Heart left ventricle (tissue), 13 donors: ENCODE results near the gene ALPI.

Experiments
- POLR2A ChIP-seq, 2 donors: fragments of 450-650 bp; IDR thresholded peaks; one replicate each; pipeline ENCODE4 v1.6.1; 2017; ENCODE audit warnings: antibody characterized with exemption in 2 of 2, mild to moderate bottlenecking in 2 of 2, moderate library complexity in 2 of 2
- TF ChIP-seq, protein P1 (sequence below), 12 donors: fragments of 200-600 bp; sonication (generic) in 4 of 12; IDR thresholded peaks; one replicate each; pipeline versions ENCODE4 v1.5.0 to v1.8.0; 2018 to 2022; ENCODE audit warnings: antibody characterized with exemption in 12 of 12, mild to moderate bottlenecking in 5 of 12
- donor health status: ischemic (EF 13 %, LVEDD 7.1; RV severe dilation, severe dysfunction).
- donor health status: DM: no; HTN: yes; CAD: no.
- donor health status: DM: no; HTN: no; CAD: no.
- donor health status: ischemic (EF 25% LVEDD 6.9; RV normal size, moderate dysfunction).
- donor health status: ischemic (EF 25% LVEDD 5.7; RV mildly dilated, moderate dysfunction).
- donor health status: ischemic (EF 35%, LVEDD 5.7; RV mildly dilated, moderate dysfunction).
- donor health status: nonischemic (EF 11% LVEDD 7.7; RV severe dilation, severe dysfunction).
- donor health status: DM: yes; HTN: yes; CAD: no.
- donor health status: PGD.
- donor health status: ischemic (EF 29% LVEDD 5.4; RV normal size, mild dysfunction).
- donor health status: nonischemic (EF 23%, LVEDD 6.1; RV moderate dilation, normal function).

DNA sequence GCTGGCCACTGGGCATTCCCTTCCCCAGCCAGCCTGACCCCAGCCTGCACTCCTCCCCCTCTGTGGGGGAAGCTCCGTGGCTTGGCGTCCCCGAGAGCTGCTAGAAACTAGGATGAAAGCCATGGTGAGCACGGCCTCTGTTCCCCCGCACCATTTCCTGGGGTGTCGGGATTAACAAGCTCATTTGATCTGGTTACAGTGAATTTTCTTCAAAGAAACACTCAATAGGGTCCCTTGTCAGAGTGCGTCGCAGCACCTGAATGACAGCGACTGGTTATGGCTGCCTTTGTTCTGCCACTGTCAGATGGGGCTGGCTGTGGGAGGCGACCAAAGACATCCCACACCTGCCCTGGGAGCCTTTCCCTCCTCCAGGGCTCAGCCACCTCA lies 7.7 kb upstream of the ALPI start:
- TF ChIP-seq POLR2A (IDR thresholded peaks at IDR 0.05) = no peak
- TF ChIP-seq, protein P1, sequence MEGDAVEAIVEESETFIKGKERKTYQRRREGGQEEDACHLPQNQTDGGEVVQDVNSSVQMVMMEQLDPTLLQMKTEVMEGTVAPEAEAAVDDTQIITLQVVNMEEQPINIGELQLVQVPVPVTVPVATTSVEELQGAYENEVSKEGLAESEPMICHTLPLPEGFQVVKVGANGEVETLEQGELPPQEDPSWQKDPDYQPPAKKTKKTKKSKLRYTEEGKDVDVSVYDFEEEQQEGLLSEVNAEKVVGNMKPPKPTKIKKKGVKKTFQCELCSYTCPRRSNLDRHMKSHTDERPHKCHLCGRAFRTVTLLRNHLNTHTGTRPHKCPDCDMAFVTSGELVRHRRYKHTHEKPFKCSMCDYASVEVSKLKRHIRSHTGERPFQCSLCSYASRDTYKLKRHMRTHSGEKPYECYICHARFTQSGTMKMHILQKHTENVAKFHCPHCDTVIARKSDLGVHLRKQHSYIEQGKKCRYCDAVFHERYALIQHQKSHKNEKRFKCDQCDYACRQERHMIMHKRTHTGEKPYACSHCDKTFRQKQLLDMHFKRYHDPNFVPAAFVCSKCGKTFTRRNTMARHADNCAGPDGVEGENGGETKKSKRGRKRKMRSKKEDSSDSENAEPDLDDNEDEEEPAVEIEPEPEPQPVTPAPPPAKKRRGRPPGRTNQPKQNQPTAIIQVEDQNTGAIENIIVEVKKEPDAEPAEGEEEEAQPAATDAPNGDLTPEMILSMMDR (IDR thresholded peaks at IDR 0.05) = no peak
